Loucy (cell line): ENCODE results near the gene AHDC1.
A peak's percentile ranks its signal among the peaks of the same experiment; 100 is the strongest.
"Not testable (repeated sequence)": the region's sequence is repeated elsewhere in the genome, so short reads cannot be mapped to it uniquely, and the experiment has no call there.

Source experiments
- H2AFZ ChIP-seq: fragments of 200-600 bp; sonication (generic); 2 replicates; pipeline ENCODE4 v1.6.0; 2016; ENCODE audit warnings: antibody characterized with exemption, mild to moderate bottlenecking, low read length, moderate library complexity
- H3F3A ChIP-seq: fragments of 200-600 bp; 2 replicates; pipeline ENCODE4 v1.6.0; 2016; ENCODE audit warnings: antibody characterized with exemption, low read depth, mild to moderate bottlenecking
- H3K27me3 ChIP-seq: fragments of 200-600 bp; sonication (generic); 2 replicates; pipeline ENCODE4 v1.6.1; 2014; ENCODE audit warnings: low read length, mild to moderate bottlenecking; ENCODE audit not compliant: insufficient read depth, poor library complexity, severe bottlenecking
- H3K36me3 ChIP-seq: fragments of 200-600 bp; sonication (generic); 2 replicates; pipeline ENCODE4 v1.6.1; 2016; ENCODE audit warnings: low read length; ENCODE audit not compliant: insufficient read depth
- H3K4me1 ChIP-seq: fragments of 200-600 bp; sonication (generic); 2 replicates; pipeline ENCODE4 v1.5.1; 2014; ENCODE audit warnings: low read length, mild to moderate bottlenecking; ENCODE audit not compliant: insufficient read depth, poor library complexity, severe bottlenecking
- H3K4me2 ChIP-seq: fragments of 200-600 bp; sonication (generic); 2 replicates; pipeline ENCODE4 v1.6.0; 2014; ENCODE audit warnings: antibody characterized with exemption, low read length, low read depth, mild to moderate bottlenecking; ENCODE audit not compliant: poor library complexity, severe bottlenecking
- H3K4me3 ChIP-seq: fragments of 200-600 bp; sonication (generic); 2 replicates; pipeline ENCODE4 v1.5.1; 2014; ENCODE audit warnings: low read length, mild to moderate bottlenecking, mixed read lengths; ENCODE audit not compliant: poor library complexity, severe bottlenecking
- H3K79me2 ChIP-seq: fragments of 200-600 bp; sonication (generic); 2 replicates; pipeline ENCODE4 v1.6.1; 2014; ENCODE audit warnings: low read length; ENCODE audit not compliant: insufficient read depth
- H3K9ac ChIP-seq: fragments of 200-600 bp; sonication (generic); 2 replicates; pipeline ENCODE4 v1.6.0; 2014; ENCODE audit warnings: mild to moderate bottlenecking, low read depth, low read length, moderate library complexity; ENCODE audit not compliant: poor library complexity, severe bottlenecking
- H3K9me2 ChIP-seq: fragments of 200-600 bp; sonication (generic); replicated peaks from 2 replicates; pipeline ENCODE4 v1.6.1; 2016; ENCODE audit warnings: low read depth, low read length, mixed read lengths
- H3K9me3 ChIP-seq: fragments of 200-600 bp; sonication (generic); 2 replicates; pipeline ENCODE4 v1.6.1; 2014; ENCODE audit warnings: mild to moderate bottlenecking, antibody characterized with exemption, low read length, low read depth; ENCODE audit not compliant: insufficient read depth
- H4K20me1 ChIP-seq: fragments of 200-600 bp; sonication (generic); 2 replicates; pipeline ENCODE4 v1.6.0; 2014; ENCODE audit warnings: antibody characterized with exemption, low read length, mild to moderate bottlenecking; ENCODE audit not compliant: insufficient read depth, poor library complexity, severe bottlenecking
- CTCF ChIP-seq: fragments of 200-600 bp; sonication (generic); conservative IDR thresholded peaks from 2 replicates; pipeline ENCODE4 v1.5.1; 2014; ENCODE audit warnings: mild to moderate bottlenecking, antibody characterized with exemption, low read length
- EZH2phosphoT487 ChIP-seq: fragments of 200-600 bp; IDR thresholded peaks from 2 replicates; pipeline ENCODE4 v1.6.1; 2018; ENCODE audit warnings: antibody characterized with exemption, mild to moderate bottlenecking, moderate library complexity, borderline replicate concordance

The AHDC1 gene

GRCh38 chr1:27554293-27554692, 49.7 kb downstream of the AHDC1 start:
- Histone ChIP-seq H3K9me2 (no peaks in the 10 kb centered on the region), H3K4me1 (peaks cover 34% of the 10 kb centered on the region), H2AFZ (no peak overlapping the region), H3K27me3 (no peaks in the 10 kb centered on the region), H3K79me2 (peaks cover 20% of the 10 kb centered on the region; the same call in 1 of the 2 replicates), H3K36me3 (peaks cover 61% of the 10 kb centered on the region; the same call in 1 of the 2 replicates), H3K4me3 (no peak overlapping the region), H3K4me2 (no peak overlapping the region), H3K9ac (peak overlapping the region; percentile 65), H3K9me3 (no peaks in the 10 kb centered on the region), H4K20me1 (peaks cover 6% of the 10 kb centered on the region), H3F3A (peaks cover 3% of the 10 kb centered on the region; the same call in 1 of the 2 replicates)
- TF ChIP-seq CTCF = no peak
- no peak for TF ChIP-seq EZH2phosphoT487

GRCh38 chr1:27553823-27554222, 50.1 kb downstream of the AHDC1 start:
- H2AFZ ChIP-seq, H3K9ac ChIP-seq, H4K20me1 ChIP-seq, H3K9me2 ChIP-seq, H3F3A ChIP-seq, H3K4me3 ChIP-seq, H3K4me2 ChIP-seq, H3K9me3 ChIP-seq, H3K27me3 ChIP-seq: not testable (repeated sequence)
- H3K79me2 ChIP-seq = peaks cover 16% of the 10 kb centered on the region; the same call in 1 of the 2 replicates
- peaks cover 34% of the 10 kb centered on the region for H3K4me1 ChIP-seq
- H3K36me3 ChIP-seq = peaks cover 66% of the 10 kb centered on the region; the same call in 1 of the 2 replicates

GRCh38 chr1:27552911-27553420, 51.0 kb downstream of the AHDC1 start:
- Histone ChIP-seq H3K9me2 (no peaks in the 10 kb centered on the region), H3K4me1 (peaks cover 32% of the 10 kb centered on the region), H3K4me2 (no peak overlapping the region), H2AFZ (no peak overlapping the region), H3F3A (0 out of 2 replicates have a peak, but pooled peaks cover 3% of the 10 kb centered on the region), H3K9ac (no peak overlapping the region), H4K20me1 (peaks cover 5% of the 10 kb centered on the region), H3K36me3 (peaks cover 67% of the 10 kb centered on the region; the same call in 1 of the 2 replicates), H3K27me3 (no peaks in the 10 kb centered on the region), H3K79me2 (peaks cover 8% of the 10 kb centered on the region; the same call in 1 of the 2 replicates), H3K4me3 (no peak overlapping the region), H3K9me3 (no peaks in the 10 kb centered on the region)
- TF ChIP-seq EZH2phosphoT487 (no peak), CTCF (0 out of 2 replicates have a peak, but pooled peaks have one; percentile 14)

- Histone ChIP-seq H4K20me1 (peaks cover 2% of the 10 kb centered on the region), H3K79me2 (peaks cover 8% of the 10 kb centered on the region; the same call in 1 of the 2 replicates)
- TF ChIP-seq EZH2phosphoT487 = no peak
- no peak for TF ChIP-seq CTCF
These were observed 52.0 kb downstream of the AHDC1 start for GRCh38 chr1:27551953-27552312.

More at GRCh38 chr1:27551953-27552312, 52.0 kb downstream of the AHDC1 start:
- Histone ChIP-seq H3F3A (no peaks in the 10 kb centered on the region), H2AFZ (no peak overlapping the region), H3K36me3 (peaks cover 69% of the 10 kb centered on the region; the same call in 1 of the 2 replicates), H3K4me1 (peaks cover 22% of the 10 kb centered on the region), H3K27me3 (no peaks in the 10 kb centered on the region), H3K9me2 (no peaks in the 10 kb centered on the region), H3K9me3 (no peaks in the 10 kb centered on the region), H3K4me3 (no peak overlapping the region), H3K4me2 (no peak overlapping the region), H3K9ac (no peak overlapping the region)
